ENCODE measurements around the gene PRSS2.
A peak's percentile ranks its signal among the peaks of the same experiment; 100 is the strongest.
"Not testable (repeated sequence)": the region's sequence is repeated elsewhere in the genome, so short reads cannot be mapped to it uniquely, and the experiment has no call there.

The PRSS2 gene

DNA sequence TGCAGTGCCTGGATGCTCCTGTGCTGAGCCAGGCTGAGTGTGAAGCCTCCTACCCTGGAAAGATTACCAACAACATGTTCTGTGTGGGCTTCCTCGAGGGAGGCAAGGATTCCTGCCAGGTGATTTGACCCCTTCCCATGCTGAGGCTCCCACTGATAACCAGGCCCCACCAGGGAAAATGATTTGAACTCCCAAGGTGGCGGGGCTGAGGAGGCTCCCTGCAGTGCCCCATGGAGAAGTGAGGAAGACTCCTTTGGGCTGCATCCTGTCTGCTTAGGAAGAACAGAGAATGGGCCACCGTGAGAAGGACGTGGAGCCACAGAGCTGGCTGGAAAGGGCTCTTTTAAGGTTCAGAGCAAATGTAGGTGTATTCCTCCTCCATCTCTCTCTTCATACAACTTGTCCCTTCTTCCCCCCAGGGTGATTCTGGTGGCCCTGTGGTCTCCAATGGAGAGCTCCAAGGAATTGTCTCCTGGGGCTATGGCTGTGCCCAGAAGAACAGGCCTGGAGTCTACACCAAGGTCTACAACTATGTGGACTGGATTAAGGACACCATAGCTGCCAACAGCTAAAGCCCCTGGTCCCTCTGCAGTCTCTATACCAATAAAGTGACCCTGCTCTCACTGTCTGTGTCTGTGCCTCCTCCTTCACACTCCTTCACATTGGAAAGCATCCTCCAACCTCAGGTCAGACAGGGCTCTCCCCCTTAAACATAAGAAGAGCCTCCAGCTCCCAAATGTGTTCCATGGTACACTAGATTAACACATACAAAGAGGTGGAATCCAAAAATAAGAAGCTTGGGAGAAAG lies 3.4 kb downstream of the PRSS2 start:
- DNase-seq (ENCODE audit: insufficient read length, low spot score), result no peak
- FAIRE-seq, result no peak
- TF ChIP-seq, protein P1, sequence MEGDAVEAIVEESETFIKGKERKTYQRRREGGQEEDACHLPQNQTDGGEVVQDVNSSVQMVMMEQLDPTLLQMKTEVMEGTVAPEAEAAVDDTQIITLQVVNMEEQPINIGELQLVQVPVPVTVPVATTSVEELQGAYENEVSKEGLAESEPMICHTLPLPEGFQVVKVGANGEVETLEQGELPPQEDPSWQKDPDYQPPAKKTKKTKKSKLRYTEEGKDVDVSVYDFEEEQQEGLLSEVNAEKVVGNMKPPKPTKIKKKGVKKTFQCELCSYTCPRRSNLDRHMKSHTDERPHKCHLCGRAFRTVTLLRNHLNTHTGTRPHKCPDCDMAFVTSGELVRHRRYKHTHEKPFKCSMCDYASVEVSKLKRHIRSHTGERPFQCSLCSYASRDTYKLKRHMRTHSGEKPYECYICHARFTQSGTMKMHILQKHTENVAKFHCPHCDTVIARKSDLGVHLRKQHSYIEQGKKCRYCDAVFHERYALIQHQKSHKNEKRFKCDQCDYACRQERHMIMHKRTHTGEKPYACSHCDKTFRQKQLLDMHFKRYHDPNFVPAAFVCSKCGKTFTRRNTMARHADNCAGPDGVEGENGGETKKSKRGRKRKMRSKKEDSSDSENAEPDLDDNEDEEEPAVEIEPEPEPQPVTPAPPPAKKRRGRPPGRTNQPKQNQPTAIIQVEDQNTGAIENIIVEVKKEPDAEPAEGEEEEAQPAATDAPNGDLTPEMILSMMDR (IDR thresholded peaks at IDR 0.05; ENCODE audit: insufficient read depth, missing control alignments), result no peak

DNA sequence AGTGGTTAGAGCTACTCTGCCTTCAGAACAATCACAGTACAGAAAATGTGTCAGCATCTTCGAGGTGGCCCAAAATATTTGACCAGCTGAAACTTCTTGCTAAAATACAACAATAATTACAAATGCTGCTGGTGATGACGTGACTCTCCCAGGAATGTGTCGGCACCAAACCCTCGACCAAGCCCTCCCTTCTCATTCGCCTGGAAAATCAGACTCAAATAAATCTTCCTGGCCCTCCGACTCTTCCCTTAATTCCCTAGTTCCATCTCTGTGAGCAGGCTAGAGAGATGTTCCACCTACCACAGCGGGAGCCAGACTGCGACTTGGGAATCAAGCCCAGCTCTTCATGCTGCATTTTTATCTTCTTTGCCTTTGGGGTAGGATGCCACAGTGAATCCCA lies 4.1 kb downstream of the PRSS2 start:
- FAIRE-seq (no peak), DNase-seq (ENCODE audit: insufficient read length, low spot score) (no peak)
- TF ChIP-seq, protein P1 (IDR thresholded peaks at IDR 0.05; ENCODE audit: insufficient read depth, missing control alignments), result no peak

DNA sequence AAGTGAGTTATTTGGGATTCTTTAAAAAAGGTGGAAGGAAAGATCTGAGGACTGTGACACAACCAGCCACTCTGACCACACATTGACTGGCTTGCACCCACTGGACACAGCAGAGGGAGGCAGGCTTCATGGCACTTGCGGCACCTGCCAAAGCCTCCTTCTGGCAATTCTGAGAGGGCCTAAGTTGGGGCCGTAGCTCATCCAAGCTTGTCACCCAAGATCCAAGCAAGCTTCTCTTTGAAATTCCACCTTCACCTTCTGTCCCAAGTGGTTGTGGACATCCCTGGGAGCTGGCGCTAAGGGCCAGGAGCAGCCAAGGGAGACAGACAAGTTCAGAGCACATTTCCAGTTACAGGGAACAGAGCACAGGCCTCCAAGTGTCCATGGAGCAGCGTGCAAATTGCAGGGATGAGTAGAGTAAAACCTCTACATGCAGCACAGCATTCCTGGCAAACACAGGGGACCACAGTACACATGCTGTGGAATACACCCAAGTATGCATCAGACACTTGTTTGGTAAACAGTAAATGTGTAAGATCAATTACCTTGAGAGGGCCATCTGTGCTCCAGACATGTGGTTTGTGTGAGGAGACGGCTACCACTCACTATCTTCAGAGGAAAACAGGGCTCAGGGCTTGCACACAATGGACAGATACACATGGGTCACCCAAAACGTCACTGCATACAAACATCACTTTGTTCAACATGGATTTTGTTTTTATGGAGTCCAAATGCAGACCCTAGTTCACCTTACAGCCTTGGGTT lies 4.8 kb downstream of the PRSS2 start:
- not testable (repeated sequence) for DNase-seq (ENCODE audit: insufficient read length, low spot score); FAIRE-seq

DNA sequence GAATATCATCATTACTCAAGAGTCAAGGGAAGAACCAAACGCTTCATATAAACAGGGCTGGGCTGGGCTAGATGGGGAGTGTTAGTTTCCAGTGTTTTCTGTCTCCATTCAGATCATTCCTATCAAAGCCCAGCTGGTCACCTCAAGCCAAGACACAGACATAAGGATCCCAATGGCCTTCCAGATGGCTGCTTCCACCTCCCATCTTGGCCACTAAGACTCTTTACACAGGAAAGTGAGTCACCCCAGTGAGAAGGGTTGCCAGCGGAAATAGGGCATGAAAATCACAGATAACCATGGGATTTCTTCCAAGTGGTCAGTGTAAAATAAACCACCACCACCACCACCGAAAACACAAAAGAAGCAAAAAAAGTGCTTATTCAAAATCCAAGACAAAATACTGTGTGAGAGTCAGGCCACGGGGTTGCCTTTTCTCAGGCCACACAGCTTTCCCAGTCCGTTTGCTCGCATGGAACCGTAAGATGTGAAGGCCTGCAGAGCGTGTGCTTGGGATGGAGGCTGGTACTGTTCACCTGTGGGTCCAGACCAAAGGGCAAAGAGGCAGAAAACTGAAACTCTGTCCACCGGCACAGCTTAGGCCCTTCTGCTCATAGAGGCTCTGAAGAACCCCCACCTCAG lies 5.6 kb downstream of the PRSS2 start:
- TF ChIP-seq, protein P1 (IDR thresholded peaks at IDR 0.05; ENCODE audit: insufficient read depth, missing control alignments), result no peak
- FAIRE-seq (no peak), DNase-seq (ENCODE audit: insufficient read length, low spot score) (no peak)

DNA sequence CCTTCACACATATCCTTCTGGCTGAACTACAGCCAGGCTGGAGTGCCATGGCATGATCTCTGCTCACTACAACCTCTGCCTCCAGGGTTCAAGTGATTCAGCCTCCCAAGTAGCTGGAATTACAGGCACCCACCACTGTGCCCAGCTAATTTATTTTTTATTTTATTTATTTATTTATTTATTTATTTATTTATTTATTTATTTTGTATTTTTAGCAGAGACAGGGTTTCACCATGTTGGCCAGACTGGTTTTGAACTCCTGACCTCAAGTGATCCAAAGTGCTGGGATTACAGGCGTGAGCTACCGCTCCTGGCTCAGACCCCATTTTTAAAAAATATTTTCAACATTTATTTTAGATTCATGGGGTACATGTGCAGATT lies 6.1 kb downstream of the PRSS2 start:
- not testable (repeated sequence) for DNase-seq (ENCODE audit: insufficient read length, low spot score); FAIRE-seq

DNA sequence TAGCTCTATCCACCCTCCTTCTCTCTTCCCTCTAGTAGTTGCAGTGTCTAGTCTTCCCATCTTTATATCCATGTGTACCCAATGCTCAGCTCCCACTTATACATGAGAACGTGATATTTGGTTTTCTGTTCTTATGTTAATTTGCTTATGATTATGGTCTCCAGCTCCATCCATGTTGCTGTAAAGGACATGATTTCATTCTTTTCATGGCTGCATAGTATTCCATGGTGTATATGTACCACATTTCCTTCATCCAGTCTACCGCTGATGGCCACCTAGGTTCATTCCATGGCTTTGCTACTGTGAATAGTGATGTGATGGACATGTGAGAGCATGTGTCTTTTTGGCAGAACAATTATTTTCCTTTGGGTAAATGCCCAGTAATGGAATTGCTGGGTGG lies 6.5 kb downstream of the PRSS2 start:
- TF ChIP-seq, protein P1 (IDR thresholded peaks at IDR 0.05; ENCODE audit: insufficient read depth, missing control alignments), result no peak
- no peak for DNase-seq (ENCODE audit: insufficient read length, low spot score)
- FAIRE-seq, result no peak

DNA sequence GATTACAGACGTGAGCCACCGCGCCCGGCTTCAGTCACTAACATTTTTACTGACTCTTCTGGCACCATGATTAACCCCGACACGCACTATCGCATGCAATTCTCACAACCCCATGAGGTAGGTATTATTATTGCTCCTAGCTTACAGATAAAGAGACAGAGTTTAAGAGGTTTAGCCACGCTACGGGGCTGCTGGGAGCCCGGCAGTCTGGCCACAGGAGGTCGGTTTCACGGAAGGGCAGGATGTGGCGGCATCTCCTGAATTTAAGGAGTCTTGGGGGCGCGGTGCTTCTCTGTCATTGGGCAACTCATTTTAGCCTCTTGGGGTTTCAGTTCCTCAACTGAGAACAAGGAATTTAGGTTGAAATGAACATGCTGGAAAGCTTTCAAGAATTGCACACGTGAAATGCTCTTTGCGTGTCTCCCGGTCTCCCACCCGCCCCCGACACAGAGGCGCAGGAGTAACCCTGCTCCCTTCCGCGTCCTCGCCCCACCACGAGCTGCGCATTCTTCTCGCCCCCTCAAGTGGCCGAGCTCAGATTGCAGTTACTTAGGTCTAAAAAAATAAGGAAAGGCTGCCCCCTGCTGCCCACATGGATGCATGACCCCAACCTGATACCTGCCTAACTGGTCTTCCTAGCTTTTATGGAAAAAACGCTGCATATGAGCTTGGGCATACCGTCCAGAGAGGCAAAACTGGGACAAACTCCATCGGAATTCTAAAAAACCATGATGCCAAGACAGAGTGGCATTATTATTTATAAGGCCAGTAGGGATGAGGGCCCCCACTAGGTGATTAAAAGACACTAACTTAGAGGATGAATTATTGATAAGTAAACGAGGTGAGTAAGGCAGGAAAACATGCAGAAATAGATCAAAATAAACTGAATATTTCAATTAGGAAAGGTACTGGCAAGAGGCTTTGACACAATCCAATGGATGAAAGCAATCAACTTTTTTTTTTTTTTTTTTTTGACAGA lies 12.4 kb downstream of the PRSS2 start:
- DNase-seq (ENCODE audit: insufficient read length, low spot score), result peak; percentile 70
- no peak for FAIRE-seq
- TF ChIP-seq, protein P1 (IDR thresholded peaks at IDR 0.05; ENCODE audit: insufficient read depth, missing control alignments), result peak; percentile 99
